HEK293 (cell line): Measurements from ENCODE around the gene RHOV.

Experiments used
- CTCF ChIP-seq: fragments of 450-650 bp; formaldehyde crosslinking; IDR thresholded peaks from 2 replicates; pipeline ENCODE4 v1.5.1; 2016; ENCODE audit warnings: missing biosample characterization, missing genetic modification characterization
- MYNN ChIP-seq: fragments of 450-650 bp; formaldehyde crosslinking; IDR thresholded peaks from 2 replicates; pipeline ENCODE4 v1.5.1; 2016; ENCODE audit warnings: missing biosample characterization, missing genetic modification characterization, borderline replicate concordance
- TCF7L2 ChIP-seq: IDR thresholded peaks from 2 replicates; pipeline ENCODE4 v1.6.1; 2011; ENCODE audit warnings: low read depth, mild to moderate bottlenecking, inconsistent platforms, low read length, moderate library complexity, borderline replicate concordance
- ZNF10 ChIP-seq: fragments of 450-650 bp; formaldehyde crosslinking; IDR thresholded peaks from 2 replicates; pipeline ENCODE4 v1.5.1; 2017; ENCODE audit warnings: missing biosample characterization, missing genetic modification characterization
- ZNF449 ChIP-seq: fragments of 450-650 bp; formaldehyde crosslinking; IDR thresholded peaks from 2 replicates; pipeline ENCODE4 v1.5.1; 2017; ENCODE audit warnings: missing biosample characterization, mild to moderate bottlenecking, missing genetic modification characterization, moderate library complexity
- ZNF514 ChIP-seq: fragments of 450-650 bp; formaldehyde crosslinking; IDR thresholded peaks from 2 replicates; pipeline ENCODE4 v1.5.1; 2016; ENCODE audit warnings: missing biosample characterization, missing genetic modification characterization
- ZNF549 ChIP-seq: fragments of 450-650 bp; IDR thresholded peaks from 2 replicates; pipeline ENCODE4 v1.5.1; 2018; ENCODE audit warnings: missing biosample characterization, missing genetic modification characterization, mild to moderate bottlenecking, inconsistent platforms, moderate library complexity
- ZNF624 ChIP-seq: fragments of 450-650 bp; formaldehyde crosslinking; IDR thresholded peaks from 2 replicates; pipeline ENCODE4 v1.5.1; 2017; ENCODE audit warnings: missing biosample characterization, missing genetic modification characterization
- ZNF660 ChIP-seq: fragments of 450-650 bp; IDR thresholded peaks from 2 replicates; pipeline ENCODE4 v1.5.1; 2018; ENCODE audit warnings: missing biosample characterization, mild to moderate bottlenecking, missing genetic modification characterization
- ZSCAN30 ChIP-seq: fragments of 450-650 bp; IDR thresholded peaks from 2 replicates; pipeline ENCODE4 v1.5.1; 2018; ENCODE audit warnings: missing biosample characterization, mild to moderate bottlenecking, missing genetic modification characterization, moderate library complexity
- TF ChIP-seq, protein P1 (sequence below): fragments of 450-650 bp; formaldehyde crosslinking; IDR thresholded peaks from 2 replicates; pipeline ENCODE4 v1.5.1; 2016; ENCODE audit warnings: missing biosample characterization, missing genetic modification characterization
- TF ChIP-seq, protein P2 (sequence below): fragments of 450-650 bp; formaldehyde crosslinking; IDR thresholded peaks from 2 replicates; pipeline ENCODE4 v1.5.1; 2016; ENCODE audit warnings: missing biosample characterization, missing genetic modification characterization

GRCh38 chr15:40894681-40895448, 20.8 kb upstream of the RHOV start:
- TF ChIP-seq TCF7L2 (no peak), ZNF449 (tag by site-specific recombination) (peak; percentile 54; the same call in 1 of the 2 replicates), CTCF (tag by site-specific recombination) (peak; percentile 90), ZNF549 (no peak), MYNN (tag by site-specific recombination) (no peak), ZNF624 (tag by site-specific recombination) (no peak), ZSCAN30 (tag by site-specific recombination) (no peak), ZNF514 (no peak), ZNF660 (no peak), ZNF10 (tag by site-specific recombination) (no peak)
- TF ChIP-seq, protein P1, sequence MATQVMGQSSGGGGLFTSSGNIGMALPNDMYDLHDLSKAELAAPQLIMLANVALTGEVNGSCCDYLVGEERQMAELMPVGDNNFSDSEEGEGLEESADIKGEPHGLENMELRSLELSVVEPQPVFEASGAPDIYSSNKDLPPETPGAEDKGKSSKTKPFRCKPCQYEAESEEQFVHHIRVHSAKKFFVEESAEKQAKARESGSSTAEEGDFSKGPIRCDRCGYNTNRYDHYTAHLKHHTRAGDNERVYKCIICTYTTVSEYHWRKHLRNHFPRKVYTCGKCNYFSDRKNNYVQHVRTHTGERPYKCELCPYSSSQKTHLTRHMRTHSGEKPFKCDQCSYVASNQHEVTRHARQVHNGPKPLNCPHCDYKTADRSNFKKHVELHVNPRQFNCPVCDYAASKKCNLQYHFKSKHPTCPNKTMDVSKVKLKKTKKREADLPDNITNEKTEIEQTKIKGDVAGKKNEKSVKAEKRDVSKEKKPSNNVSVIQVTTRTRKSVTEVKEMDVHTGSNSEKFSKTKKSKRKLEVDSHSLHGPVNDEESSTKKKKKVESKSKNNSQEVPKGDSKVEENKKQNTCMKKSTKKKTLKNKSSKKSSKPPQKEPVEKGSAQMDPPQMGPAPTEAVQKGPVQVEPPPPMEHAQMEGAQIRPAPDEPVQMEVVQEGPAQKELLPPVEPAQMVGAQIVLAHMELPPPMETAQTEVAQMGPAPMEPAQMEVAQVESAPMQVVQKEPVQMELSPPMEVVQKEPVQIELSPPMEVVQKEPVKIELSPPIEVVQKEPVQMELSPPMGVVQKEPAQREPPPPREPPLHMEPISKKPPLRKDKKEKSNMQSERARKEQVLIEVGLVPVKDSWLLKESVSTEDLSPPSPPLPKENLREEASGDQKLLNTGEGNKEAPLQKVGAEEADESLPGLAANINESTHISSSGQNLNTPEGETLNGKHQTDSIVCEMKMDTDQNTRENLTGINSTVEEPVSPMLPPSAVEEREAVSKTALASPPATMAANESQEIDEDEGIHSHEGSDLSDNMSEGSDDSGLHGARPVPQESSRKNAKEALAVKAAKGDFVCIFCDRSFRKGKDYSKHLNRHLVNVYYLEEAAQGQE (tag by site-specific recombination): no peak
- TF ChIP-seq, protein P2, sequence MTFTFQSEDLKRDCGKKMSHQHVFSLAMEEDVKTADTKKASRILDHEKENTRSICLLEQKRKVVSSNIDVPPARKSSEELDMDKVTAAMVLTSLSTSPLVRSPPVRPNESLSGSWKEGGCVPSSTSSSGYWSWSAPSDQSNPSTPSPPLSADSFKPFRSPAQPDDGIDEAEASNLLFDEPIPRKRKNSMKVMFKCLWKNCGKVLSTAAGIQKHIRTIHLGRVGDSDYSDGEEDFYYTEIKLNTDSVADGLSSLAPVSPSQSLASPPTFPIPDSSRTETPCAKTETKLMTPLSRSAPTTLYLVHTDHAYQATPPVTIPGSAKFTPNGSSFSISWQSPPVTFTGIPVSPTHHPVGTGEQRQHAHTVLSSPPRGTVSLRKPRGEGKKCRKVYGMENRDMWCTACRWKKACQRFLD (tag by site-specific recombination): no peak
